PFSK-1 (cell line): Measurements from ENCODE around the gene RAD54L.

Source experiments
- POLR2AphosphoS5 ChIP-seq: IDR thresholded peaks from 2 replicates; pipeline ENCODE4 v1.6.1; 2012; ENCODE audit warnings: low read depth, mild to moderate bottlenecking, control low read depth, low read length, moderate library complexity
- REST ChIP-seq, 2 experiments: IDR thresholded peaks; 2 replicates each; pipeline versions ENCODE4 v1.6.1 to v1.8.0; 2011 to 2012; ENCODE audit warnings: low read depth in 2 of 2, low read length in 2 of 2, control low read depth in 1 of 2, inconsistent platforms in 1 of 2, mild to moderate bottlenecking in 1 of 2, moderate library complexity in 1 of 2; ENCODE audit not compliant: insufficient read depth in 1 of 2
- SIN3A ChIP-seq: IDR thresholded peaks from 2 replicates; pipeline ENCODE4 v1.6.1; 2012; ENCODE audit warnings: mild to moderate bottlenecking, low read length, moderate library complexity, borderline replicate concordance; ENCODE audit not compliant: insufficient read depth
- TAF1 ChIP-seq: IDR thresholded peaks from 2 replicates; pipeline ENCODE4 v1.6.1; 2012; ENCODE audit warnings: low read length, control low read depth, borderline replicate concordance; ENCODE audit not compliant: insufficient read depth

DNA sequence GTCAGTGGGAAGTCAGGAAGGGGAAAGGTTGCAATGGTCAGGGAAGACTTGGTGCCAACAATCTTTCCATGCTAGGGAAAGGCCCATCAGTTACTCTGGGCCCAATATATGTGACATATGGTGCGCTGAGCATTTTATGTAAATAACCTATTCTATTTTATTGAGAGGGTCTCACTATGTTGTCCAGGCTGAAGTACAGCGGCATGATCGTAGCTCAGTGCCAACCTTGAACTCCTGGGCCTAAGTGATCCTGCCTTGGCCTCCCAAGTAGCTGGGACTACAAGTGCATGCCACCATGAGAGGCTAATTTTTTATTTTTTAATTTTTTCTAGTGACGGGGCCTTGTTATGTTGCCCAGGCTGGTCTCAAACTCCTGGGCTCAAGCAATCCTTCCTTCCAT lies 62.8 kb downstream of the RAD54L start:
- TF ChIP-seq POLR2AphosphoS5 (no peak), REST (IDR thresholded peaks at IDR 0.05; ENCODE audit: insufficient read depth in 1 of 2, low read depth in 2 of 2, low read length in 2 of 2) (no peak), SIN3A (no peak), TAF1 (no peak)
